GM15510 (cell line): ENCODE results near the gene SPHK1.

Experiments used
- POLR2A ChIP-seq: IDR thresholded peaks from 3 replicates; pipeline ENCODE4 v1.6.1; 2011; ENCODE audit warnings: borderline replicate concordance; ENCODE audit not compliant: insufficient read length; ENCODE audit errors: extremely low read depth

SPHK1 gene

GRCh38 chr17:76376318-76377133, 7.9 kb upstream of the SPHK1 start:
- no peak for TF ChIP-seq POLR2A

GRCh38 chr17:76378548-76379274, 5.7 kb upstream of the SPHK1 start:
- no peak for TF ChIP-seq POLR2A

GRCh38 chr17:76379275-76379641, 5.2 kb upstream of the SPHK1 start:
- no peak for TF ChIP-seq POLR2A

- no peak for TF ChIP-seq POLR2A
These were observed 4.6 kb upstream of the SPHK1 start for GRCh38 chr17:76379646-76380376.

GRCh38 chr17:76381633-76382350, 2.6 kb upstream of the SPHK1 start:
- TF ChIP-seq POLR2A = no peak

GRCh38 chr17:76382351-76382802, 2.0 kb upstream of the SPHK1 start:
- no peak for TF ChIP-seq POLR2A

GRCh38 chr17:76382803-76383545, 1.4 kb upstream of the SPHK1 start:
- TF ChIP-seq POLR2A = peak; percentile 16

- no peak for TF ChIP-seq POLR2A
These were observed 725 bp upstream of the SPHK1 start for GRCh38 chr17:76383546-76384221.

GRCh38 chr17:76384987-76385891, 830 bp downstream of the SPHK1 start:
- TF ChIP-seq POLR2A = no peak

- no peak for TF ChIP-seq POLR2A
These were observed 1.7 kb downstream of the SPHK1 start for GRCh38 chr17:76385892-76386786.

GRCh38 chr17:76386966-76387765, 2.8 kb downstream of the SPHK1 start:
- no peak for TF ChIP-seq POLR2A
